ENCODE results near the gene NDUFV1.

Gene NDUFV1

DNA sequence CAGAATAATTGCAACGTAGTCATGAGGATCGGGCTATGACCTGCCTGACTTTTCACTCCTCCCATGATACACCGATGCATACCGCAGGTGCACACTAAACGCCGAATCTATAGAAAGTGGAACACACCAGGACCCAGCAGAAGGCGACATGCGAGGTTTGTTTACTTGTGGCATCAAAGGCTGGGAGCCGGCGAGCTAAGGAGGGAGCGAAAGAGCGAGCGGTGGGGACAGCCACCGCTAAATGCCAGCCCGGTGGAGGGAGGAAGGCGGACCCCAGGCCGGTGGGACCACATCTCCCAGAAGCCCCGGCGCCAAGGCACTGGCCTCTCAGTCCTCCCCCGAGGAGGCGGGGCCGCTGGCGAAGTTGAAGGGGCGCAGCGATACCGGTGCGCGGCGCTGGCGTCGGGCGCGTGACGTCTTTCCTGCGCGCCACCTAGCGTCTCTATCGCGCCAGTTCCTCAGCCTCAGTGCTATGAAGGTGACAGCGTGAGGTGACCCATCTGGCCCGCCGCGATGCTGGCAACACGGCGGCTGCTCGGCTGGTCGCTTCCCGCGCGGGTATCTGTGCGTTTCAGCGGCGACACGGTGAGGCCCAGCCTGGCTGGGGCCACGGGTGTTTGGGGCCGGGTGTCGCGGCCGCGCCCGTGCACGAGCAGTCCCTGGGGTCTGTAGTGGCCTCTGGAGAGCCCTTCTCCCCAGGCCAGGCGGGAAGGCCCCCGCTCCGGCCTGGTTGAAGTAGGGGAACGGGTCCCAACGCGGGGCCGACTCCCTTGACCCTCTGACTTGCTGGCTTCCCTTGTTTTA, at the start of gene NDUFV1:
TSS of gene NDUFV1 (plus strand) at position 445 of the 804 bp plus-strand sequence. CDS start at position 514, 69 bp downstream.
- DNase-seq (ENCODE audit: low read depth, low spot score): peak; percentile 98

DNA sequence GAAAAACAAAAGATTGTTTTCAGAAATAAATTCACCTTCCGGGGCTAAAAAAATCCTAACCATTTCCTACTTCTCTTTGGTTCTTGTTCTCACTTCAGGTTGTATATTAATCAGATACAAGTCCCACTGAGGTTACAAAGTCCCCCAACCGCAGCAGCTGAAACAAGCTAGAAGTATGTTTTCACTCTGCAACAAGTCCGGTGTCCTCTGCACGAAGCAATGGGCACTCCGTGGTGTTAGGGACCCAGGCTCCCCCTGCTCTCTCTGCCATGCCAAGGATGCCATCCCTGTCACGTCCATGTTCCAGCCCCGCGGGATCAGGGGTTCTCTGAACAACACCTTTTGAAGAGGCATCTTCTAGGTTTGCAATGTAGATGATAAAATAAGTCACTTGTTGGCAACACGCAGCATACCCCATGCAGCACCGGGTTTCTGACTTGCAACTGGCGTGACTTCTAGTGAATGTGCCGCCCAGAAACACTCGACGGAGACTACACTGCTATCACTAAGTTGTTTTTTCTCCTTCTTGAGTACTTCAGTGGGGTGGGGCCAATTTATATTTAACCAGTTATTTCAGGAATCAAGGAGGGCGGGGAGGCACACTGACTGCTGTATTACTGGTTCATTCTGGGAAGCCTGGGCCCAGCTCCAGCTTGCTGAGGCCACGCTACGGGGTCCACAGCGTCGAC, 48.5 kb upstream of the NDUFV1 start:
- no peak for DNase-seq (ENCODE audit: low read depth, low spot score)

DNA sequence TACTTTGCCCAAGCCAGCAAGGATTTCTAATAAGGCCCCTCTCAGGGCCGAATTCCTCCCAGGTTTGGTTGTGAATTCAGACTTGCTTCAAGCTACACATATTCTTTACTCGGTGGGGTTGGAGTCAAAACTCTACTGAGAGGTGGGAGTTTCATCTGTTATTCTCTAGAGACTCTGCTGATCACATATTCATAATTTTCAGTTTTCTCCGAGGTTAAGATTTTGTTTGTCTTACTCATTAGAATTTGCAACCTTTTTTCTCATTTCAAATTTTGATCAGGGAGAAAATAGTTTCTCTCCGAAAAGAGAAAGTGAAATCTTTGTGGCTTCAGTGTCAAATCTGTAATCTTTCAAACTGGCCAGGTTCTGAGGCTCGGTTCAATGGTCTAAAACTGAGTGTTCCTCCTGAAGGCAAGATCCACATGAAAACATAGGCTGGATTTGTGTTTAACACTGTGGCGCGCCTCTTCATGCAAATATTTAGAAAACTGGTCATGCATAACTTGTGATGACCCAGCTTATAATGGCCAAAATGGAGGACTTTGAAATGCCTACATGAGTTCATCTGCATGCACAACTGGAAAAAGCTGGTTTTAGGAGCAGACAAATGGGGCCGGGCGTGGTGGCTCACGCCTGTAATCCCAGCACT, 44.6 kb upstream of the NDUFV1 start:
- DNase-seq (ENCODE audit: low read depth, low spot score): no peak

DNA sequence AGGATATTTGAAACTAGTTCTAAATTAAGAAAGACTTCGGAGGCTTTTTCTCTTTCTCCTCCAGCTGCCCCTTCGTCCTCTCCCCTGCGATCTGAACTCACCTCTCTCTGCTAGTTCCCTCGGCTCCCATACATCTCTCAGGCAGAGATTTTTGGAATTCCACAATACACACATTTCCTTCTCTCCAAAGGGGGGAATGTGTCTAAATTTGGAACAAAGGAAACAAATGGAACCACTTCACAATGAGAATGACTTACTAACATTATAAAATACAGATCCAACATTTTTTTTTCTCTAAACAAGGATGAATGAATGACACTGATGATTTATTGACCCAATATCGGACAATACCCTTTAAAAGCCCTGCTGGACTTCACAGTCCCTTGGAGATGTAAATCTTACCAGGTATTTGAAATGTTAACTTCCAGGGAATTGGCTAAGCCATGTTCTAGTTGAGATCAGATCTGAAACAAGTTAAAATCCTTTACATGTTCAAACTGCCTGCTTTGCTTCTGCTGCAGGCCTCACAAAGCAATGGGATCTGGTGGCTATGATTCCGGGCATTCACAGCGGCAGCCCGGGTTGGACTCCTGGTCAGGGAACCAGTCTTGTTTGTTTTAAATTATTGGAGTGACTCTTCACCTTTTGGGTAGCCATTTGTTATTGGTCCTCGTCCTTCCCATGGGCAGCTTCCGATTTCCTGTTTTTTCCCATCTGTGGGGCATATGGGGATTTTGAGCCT, 43.6 kb upstream of the NDUFV1 start:
- peak; percentile 32 for DNase-seq (ENCODE audit: low read depth, low spot score)

DNA sequence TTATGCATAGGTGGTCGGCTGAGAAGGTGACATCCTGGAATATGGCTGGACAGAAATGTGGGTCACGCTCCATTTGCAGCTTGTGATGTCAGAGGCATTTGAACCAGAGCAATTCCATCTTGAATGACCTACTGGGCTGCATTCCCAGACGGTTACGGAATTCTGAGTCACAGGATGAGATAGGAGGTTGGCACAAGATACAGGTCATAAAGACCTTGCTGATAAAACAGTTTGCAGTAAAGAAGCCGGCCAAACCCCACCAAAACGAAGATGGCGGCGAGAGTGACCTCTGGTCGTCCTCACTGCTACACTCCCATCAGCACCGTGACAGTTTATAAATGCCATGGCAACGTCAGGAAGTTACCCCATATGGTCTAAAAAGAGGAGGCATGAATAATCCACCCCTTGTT, 43.0 kb upstream of the NDUFV1 start:
- peak; percentile 91 for DNase-seq (ENCODE audit: low read depth, low spot score)

DNA sequence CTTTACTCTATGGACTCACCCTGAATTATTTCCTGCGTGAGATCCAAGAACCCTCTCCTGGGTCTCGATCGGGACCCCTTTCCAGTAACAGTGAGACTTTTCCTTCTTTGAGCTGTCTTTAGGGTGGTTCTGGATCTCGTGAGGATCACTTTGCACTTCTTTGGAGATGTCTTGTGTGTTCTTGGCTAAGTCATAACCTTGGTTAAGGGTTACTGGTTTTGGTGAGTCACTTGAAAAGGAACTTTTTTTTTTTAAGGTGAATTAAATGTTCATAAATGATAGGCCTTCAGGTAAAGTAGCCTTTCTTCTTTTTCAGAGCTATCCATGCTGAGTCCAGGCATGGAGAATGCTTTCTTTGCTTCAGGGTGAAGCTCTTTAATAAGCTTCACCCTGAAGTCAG, 42.5 kb upstream of the NDUFV1 start:
- DNase-seq (ENCODE audit: low read depth, low spot score): no peak

DNA sequence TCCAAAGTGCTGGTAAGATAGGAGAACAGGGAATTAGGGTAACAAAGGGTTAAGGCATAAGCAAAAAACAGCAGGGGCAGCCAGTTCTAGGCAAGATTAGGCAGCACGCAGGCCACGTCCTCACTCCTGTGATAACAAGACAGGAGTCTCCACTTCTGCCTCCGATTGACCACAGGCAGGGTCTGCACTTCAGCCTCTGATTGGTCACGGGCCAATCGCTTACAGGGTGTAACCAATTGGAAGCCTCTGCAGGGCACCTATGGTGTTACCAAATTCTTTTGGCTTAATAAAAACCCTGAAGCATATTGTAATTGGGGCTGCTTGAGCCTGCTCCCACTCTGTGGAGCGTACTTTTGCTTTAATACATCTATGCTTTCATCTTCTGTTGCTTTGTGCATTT, 35.3 kb upstream of the NDUFV1 start:
- DNase-seq (ENCODE audit: low read depth, low spot score): no peak

DNA sequence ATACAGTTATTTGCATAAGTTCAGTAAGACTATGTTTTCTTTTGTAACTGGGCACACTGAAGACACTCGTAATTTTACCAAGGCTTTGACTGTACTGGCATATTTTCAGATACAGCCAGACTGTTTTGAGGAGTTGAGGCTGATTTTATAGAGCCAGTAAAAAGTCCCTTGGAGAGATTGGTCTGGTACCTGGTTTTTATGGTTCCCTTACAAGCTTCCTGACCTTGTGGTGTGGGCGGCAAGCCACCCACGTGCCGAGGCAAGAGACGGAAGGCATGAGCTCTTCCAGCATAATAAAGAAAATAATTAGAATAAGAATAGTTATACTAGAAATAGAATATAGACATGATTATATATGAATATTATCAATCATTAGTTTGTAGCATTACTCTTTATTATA, 34.4 kb upstream of the NDUFV1 start:
- DNase-seq (ENCODE audit: low read depth, low spot score): no peak

DNA sequence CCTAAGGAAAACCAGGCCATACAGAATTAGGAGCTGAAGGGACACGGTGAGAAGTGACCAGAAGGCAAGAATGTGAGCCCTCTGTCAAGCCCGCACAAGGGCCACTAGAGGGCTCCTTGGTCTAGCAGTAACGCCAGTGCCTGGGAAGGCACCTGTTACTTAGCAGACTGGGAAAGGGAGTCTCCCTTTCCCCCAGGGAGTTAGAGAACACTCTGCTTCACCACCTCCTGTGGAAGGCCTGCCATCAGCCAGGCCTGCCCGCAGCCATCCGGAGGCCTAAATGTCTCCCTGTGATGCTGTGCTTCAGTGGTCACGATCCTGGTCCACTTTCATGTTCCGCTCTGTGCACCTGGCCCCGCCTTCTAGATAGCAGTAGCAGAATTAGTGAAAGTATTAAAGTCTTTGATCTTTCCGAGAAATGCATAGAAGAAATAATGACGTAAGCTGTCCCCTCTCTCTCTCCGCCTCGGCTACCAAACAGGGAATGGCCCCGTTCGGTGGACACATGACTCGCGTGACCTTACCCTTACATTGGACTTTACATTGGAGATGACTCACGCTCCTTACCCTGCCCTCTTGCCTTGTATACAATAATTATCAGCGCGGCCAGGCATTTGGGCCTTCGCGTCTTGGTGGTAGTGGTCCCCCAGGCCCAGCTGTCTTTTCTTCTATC, 33.9 kb upstream of the NDUFV1 start:
- DNase-seq (ENCODE audit: low read depth, low spot score): peak; percentile 68

DNA sequence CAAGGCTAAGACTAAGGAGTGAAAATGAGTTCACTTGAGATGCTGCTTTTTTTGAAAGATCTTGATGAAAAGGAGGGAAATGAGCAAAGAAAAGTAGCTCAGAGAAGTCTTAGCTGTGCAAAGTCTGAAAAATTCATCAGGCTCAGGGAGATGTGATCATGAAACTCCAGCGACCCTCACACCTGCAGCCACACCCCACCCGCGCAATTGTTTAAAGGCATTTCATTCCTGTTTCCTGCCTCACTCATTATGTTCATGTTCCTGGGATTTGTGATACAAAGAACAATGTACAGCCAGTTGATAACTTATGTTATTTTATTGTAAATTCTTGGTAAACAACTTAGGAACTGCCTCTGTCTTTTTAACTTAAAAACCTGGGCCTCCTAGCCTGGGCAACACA, 31.8 kb upstream of the NDUFV1 start:
- DNase-seq (ENCODE audit: low read depth, low spot score): no peak

DNA sequence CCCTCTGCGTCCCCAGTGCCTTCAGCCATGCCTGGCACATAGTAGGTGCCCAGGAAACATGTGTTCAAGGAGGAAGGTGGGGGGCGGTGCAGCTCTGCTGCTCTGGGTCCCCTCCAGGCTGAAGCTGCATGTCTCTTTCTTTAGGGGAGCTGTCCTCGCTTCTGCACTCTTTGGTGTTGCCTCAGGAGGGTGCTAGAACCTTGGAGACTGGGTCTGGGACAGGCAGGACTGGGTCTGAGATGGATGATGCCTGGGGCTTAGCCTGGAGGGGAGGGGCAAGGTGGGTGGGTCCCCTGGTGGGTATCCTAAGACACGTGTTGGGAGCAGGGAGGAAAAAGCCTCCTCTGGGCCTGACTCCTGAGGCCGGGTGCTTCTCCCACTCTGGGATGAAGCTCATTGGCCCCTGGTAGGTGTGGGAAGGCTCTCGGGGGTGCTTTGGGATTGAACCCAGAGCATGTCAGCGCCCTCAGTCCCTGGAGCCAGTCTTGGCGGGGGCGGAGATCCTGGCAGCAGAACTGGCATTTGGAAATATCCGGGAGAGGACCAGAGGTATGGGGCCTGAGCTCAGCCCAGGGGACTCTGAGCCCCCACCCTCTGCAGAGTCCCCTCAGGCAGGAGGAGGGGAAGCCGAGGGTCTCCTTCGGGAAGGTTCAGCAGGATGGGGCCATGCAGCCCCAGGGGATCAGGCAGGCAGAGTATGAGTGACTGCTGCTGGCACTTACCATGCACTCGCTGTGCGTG, 29.8 kb upstream of the NDUFV1 start:
- no peak for DNase-seq (ENCODE audit: low read depth, low spot score)

DNA sequence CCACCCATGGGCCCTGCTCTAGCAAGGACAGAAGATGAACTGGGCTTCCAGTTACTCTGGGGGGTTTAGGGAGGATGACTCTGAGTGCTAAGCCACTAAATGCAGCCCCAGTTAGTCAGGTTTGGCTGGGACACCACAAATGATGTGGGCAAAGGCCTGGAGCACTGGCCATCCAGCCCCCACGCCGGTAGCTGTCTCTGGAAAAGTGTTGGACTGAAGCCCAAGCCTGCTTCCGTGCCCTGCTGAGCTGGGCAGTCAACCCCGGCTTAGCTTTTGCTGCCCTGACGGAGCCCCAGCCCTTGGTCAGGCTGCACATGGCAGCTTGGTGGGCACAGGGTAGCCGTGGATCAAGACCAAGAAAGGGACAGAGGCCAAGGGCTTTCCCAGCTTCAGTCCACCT, 28.8 kb upstream of the NDUFV1 start:
- DNase-seq (ENCODE audit: low read depth, low spot score): no peak

DNA sequence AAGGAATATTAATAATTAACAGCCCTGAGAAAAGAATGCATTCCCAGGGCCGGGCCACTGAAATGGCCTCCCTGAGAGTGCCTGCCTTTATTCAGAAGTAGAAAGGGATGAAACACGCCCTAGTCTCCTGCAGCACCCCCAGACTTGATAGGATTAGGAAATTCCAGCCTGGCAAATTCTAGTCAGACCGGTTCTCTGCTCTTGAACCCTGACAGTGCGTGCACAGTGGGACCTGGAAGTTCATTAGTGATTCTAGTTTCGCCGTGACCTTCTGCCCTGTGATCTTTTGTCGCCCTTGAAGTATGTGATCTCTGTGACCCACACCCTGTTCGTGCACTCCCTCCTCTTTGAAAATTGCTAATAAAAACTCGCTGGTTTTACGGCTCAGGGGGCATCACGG, 25.3 kb upstream of the NDUFV1 start:
- no peak for DNase-seq (ENCODE audit: low read depth, low spot score)

DNA sequence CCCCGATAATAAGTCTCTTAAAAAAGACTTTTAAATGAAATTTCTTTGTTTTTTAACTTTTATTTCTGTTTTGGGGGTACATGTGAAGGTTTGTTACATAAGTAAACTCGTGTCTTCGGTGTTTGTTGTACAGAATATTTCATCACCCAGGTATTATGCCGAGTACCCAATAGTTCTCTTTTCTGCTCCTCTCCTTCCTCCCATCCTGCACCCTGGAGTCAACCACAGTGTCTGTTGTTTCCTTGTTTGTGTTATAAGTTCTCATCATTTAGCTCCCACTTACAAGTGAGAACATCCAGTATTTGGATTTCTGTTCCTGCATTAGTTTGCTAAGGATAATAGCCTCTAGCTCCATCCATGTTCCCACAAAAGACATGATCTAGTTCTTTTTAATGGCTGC, 24.7 kb upstream of the NDUFV1 start:
- no peak for DNase-seq (ENCODE audit: low read depth, low spot score)

DNA sequence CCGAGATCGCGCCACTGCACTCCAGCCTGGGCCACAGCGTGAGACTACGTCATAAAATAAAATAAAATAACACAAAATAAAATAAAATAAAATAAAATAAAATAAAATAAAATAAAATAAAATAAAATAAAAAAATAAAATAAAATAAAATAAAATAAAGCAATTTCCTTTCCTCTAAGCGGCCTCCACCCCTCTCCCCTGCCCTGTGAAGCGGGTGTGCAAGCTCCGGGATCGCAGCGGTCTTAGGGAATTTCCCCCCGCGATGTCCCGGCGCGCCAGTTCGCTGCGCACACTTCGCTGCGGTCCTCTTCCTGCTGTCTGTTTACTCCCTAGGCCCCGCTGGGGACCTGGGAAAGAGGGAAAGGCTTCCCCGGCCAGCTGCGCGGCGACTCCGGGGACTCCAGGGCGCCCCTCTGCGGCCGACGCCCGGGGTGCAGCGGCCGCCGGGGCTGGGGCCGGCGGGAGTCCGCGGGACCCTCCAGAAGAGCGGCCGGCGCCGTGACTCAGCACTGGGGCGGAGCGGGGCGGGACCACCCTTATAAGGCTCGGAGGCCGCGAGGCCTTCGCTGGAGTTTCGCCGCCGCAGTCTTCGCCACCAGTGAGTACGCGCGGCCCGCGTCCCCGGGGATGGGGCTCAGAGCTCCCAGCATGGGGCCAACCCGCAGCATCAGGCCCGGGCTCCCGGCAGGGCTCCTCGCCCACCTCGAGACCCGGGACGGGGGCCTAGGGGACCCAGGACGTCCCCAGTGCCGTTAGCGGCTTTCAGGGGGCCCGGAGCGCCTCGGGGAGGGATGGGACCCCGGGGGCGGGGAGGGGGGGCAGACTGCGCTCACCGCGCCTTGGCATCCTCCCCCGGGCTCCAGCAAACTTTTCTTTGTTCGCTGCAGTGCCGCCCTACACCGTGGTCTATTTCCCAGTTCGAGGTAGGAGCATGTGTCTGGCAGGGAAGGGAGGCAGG, 23.2 kb upstream of the NDUFV1 start, which contains the start of gene GSTP1:
TSS of gene GSTP1 (plus strand) at position 566 of the 958 bp plus-strand sequence. CDS start at position 598, 32 bp downstream.
- peak; percentile 98 for DNase-seq (ENCODE audit: low read depth, low spot score)

DNA sequence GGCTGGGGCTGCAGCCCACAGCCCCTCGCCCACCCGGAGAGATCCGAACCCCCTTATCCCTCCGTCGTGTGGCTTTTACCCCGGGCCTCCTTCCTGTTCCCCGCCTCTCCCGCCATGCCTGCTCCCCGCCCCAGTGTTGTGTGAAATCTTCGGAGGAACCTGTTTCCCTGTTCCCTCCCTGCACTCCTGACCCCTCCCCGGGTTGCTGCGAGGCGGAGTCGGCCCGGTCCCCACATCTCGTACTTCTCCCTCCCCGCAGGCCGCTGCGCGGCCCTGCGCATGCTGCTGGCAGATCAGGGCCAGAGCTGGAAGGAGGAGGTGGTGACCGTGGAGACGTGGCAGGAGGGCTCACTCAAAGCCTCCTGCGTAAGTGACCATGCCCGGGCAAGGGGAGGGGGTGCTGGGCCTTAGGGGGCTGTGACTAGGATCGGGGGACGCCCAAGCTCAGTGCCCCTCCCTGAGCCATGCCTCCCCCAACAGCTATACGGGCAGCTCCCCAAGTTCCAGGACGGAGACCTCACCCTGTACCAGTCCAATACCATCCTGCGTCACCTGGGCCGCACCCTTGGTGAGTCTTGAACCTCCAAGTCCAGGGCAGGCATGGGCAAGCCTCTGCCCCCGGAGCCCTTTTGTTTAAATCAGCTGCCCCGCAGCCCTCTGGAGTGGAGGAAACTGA, 22.4 kb upstream of the NDUFV1 start:
- peak; percentile 78 for DNase-seq (ENCODE audit: low read depth, low spot score)

DNA sequence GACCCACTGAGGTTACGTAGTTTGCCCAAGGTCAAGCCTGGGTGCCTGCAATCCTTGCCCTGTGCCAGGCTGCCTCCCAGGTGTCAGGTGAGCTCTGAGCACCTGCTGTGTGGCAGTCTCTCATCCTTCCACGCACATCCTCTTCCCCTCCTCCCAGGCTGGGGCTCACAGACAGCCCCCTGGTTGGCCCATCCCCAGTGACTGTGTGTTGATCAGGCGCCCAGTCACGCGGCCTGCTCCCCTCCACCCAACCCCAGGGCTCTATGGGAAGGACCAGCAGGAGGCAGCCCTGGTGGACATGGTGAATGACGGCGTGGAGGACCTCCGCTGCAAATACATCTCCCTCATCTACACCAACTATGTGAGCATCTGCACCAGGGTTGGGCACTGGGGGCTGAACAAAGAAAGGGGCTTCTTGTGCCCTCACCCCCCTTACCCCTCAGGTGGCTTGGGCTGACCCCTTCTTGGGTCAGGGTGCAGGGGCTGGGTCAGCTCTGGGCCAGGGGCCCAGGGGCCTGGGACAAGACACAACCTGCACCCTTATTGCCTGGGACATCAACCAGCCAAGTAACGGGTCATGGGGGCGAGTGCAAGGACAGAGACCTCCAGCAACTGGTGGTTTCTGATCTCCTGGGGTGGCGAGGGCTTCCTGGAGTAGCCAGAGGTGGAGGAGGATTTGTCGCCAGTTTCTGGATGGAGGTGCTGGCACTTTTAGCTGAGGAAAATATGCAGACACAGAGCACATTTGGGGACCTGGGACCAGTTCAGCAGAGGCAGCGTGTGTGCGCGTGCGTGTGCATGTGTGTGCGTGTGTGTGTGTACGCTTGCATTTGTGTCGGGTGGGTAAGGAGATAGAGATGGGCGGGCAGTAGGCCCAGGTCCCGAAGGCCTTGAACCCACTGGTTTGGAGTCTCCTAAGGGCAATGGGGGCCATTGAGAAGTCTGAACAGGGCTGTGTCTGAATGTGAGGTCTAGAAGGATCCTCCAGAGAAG, 21.6 kb upstream of the NDUFV1 start:
- no peak for DNase-seq (ENCODE audit: low read depth, low spot score)

DNA sequence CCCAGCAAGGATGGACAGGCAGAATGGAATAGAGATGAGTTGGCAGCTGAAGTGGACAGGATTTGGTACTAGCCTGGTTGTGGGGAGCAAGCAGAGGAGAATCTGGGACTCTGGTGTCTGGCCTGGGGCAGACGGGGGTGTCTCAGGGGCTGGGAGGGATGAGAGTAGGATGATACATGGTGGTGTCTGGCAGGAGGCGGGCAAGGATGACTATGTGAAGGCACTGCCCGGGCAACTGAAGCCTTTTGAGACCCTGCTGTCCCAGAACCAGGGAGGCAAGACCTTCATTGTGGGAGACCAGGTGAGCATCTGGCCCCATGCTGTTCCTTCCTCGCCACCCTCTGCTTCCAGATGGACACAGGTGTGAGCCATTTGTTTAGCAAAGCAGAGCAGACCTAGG, 20.8 kb upstream of the NDUFV1 start:
- no peak for DNase-seq (ENCODE audit: low read depth, low spot score)

Data from astrocyte of the hippocampus (primary cell).